Fibroblast of gingiva (primary cell): ENCODE data around the gene IMP3.

ENCODE experiments used
- DNase-seq: peaks from one replicate; pipeline ENCODE4 v3.0.0-alpha.2; 2011; ENCODE audit warnings: low read depth

IMP3 gene

DNA sequence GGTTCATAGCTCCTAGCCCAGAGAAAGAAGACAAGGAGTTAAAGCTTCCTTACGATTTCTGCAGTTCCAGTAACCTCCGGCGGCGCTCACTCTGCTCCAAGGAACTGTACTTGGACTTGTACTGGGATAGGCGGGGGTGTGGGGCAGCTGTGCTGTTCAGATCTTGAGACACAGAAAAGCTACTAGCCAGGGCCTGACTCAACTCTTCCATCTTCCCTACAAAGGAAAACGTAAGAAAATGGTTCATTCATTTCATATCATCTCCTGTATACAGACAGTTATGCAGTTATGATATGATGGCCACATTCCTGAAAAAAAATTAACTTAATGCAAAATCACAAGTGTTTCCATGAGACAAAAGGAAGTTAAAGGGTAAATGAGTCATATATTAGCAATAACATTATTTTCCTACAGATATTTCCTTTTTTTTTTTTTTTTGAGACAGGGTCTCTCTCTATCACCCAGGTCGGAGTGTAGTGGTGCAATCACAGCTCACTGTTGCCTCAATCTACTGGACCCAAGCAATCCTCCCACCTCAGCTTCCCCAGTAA is 19.1 kb downstream of the IMP3 start:
- peak; percentile 96 for DNase-seq

DNA sequence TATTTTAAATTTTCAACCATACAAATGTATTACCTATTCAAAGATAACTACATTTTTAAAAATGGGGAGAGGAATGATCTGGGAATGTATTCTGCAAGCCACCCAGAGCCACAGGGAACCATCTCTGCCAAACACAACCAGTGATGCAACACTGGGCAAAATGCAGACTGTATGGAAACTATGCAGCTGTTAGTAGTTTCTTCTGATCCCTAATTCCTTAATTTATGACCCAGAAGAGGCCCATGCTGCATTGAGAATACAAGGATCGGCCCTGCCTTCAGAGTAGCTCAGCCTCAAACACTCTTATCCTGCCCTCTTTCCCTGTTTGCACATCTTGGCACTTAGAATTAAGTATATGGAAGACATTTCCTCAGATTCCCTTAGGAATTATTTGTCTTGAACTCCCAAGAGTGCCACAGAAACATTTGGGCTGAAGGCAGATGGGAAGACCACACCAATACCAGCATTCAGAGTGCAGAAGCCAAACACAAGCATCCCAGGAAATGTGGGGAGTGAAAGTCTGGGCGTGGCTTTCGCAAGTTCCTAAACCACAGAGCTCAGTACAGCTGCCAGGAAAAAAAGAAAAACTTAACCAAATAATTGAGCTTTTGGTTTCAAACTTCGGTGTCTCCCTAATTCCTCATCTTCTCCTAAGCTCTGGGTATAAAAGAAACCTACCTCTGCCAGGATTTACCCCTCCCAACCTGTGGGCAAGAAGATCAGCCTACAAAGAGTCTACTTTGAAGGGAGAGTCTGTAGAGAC is 19.8 kb downstream of the IMP3 start:
- peak; percentile 91 for DNase-seq

DNA sequence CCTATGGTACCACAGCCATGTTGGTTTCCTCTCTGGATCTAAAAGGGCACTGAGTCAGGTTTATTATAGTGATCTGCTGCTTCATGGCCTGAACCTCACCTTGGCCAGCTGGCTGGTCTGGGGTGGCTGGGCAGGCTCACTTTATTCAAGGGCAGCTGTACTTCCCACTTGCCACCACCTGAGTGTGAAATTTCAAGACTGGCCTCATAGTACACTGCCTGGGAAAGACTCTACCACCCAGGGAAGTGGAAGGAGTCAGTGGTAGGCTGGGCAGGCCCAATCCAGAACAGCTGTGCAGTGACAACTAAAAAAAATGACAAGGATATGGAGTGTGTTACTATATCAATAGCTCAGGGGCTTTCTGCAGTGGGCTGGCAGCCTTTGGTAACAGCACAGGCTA is 23.3 kb downstream of the IMP3 start:
- DNase-seq = no peak

DNA sequence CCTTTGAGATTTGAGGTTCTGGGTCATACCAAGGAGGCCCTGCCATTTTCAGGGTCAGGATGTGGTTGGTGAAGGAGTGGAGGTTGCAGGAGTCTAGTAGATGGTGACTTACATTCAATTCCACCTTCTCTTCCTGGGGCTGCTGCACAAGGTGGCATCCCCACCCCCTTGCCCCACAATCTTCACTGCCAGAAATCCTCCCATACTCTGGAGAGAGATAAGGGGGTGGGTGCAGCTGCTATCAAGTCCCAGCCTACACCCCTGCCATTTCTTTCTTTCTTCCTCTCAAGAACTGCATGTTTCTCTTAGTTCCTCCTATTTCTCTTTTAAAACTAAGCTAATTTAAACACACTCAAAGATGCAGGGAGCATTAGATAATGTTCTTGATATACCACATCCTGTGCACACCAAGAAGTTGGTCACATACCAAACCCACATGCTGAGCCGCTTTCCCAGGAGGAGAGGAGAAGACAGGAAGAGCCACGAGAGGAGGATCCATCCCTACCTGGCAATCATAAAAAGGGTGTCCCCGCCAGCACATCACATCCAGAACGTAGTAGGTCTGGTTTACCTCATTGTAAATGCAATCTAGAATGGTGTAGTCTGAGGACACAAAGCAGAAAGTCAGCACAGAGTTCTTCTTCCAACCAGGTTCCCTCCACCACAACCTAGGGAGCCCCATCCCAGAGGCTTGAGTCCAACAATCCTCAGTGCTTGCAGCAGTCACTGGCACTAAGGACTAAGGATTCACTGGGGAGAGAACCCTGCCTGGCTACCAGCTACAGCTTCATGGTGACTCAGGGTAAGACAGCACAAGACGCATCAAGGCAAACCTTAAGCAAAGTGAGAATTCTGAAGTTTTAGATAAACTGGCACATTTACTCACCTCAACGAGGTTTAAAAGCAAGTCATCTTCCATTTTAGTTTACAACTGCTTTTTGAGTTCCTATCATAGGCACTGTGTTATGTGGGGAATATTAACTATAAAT is 33.0 kb downstream of the IMP3 start:
- DNase-seq = no peak

DNA sequence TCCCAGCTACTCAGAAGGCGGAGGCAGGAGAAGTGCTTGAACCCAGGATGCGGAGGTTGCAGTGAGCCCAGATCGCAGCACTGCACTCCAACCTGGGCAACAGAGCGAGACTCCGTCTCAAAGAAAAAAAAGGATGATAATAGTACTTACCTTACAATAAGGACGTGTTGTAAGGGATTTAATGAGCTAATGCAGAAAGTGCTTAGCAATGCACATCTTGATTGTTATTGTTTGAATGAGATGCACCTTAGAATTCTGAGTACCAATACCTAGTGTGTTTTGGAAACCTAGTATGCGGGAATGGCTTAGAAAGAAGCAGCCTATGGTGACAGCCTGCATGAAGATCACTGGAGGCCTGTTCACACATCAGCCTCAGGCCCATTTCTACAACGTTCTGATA is 34.0 kb downstream of the IMP3 start:
- no peak for DNase-seq

DNA sequence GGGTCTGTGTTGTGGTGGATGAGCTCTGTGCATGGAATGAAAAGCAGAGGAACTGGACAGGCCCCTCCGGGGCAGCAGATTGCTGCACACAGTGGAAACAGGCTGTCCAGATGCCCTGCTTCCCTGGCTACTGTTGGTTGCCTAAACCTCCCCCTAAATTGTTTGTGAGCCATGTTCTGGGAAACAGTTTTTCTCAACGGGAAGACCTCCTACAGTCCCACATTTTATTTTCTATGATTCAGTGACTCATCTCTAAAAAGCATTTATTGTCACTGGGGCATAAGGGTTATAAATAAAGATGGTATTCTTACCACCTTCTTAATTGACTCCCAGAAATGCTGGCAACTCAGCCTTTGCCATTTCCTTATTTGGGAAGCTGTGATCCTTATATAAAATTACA is 40.6 kb downstream of the IMP3 start:
- DNase-seq = peak; percentile 68

- DNase-seq = no peak
Measured at GRCh38 chr15:75598361-75598760, 41.7 kb downstream of the IMP3 start.

- DNase-seq = no peak
Measured at GRCh38 chr15:75597667-75598341, 42.2 kb downstream of the IMP3 start.

DNA sequence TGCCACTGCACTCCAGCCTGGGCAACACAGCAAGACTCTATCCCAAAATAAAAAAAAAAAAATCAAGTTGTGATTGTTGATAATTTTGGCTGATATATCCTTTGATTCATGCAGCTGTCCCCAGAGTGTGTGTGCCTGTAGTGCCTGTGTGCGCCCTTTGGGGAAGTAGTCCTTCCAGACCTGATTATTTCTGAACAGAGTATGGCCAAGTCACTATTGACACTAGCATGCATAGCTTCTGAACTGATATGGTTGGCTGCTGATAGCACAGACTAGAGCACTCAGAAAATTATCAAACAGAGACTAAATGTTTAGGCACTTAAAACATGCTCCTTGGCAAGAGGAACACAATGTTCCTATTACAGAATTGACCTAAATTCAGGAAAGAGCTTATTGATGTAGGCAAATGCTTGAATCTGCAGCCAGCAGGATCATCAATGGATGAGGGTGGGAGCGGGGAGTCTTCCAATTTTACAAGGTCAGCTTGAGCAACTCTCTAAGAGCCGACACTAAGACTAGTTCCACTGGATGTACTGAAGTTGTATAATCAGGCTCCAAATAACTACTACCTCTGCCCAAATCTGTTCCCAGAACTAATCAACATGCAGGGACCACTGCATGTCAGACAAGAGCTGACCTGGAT is 43.2 kb downstream of the IMP3 start:
- DNase-seq = no peak

DNA sequence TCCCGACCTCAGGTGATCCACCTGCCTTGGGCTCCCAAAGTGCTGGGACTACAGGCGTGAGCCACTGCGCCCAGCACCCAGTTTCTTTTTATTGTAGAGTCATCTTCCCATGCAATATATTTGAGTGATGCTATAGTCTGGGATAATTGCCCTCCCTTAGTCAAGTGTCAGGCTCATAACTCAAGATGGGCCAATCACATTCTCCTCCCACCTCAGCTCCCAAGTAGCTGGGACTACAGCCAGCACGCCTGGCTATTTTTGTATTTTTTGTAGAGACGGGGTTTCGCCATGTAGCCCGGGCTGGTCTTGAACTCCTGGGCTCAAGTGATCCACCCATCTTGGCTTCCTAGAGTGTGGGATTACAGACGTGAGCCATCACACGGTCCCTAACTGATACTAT is 45.7 kb downstream of the IMP3 start:
- DNase-seq = no peak

DNA sequence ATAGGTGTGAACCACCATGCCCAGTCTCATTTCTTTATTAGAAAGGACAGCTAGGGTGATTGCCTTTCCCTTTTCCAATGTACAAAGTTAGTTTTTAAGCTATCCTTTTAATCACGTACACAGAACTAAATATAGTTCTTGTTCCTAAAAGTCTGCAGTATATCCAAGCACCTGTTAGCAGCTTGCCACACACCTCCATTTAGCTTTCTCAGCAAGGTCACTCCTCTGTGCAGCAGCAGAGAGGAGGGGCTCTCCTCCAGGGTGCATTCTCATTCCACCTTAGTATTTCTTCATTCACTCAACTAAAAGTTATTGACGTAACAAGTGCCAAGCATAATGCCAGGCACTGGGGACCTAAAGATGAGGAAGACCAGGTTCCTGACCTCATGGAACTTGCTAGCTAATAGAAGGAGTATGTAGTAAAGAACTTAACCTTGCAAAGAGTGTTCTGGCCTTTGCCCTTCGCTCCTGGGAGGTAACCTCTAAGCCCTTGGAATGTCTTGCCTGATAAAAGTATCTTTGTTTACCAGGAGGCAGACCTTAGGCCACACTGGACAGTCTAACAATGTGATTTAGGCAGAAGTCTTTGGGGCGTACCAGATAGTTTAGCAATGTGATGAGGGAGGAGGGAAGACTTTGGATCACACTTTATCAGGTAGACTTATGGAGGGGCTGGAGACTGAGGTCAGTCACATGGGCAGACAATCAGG is 48.2 kb downstream of the IMP3 start:
- no peak for DNase-seq

DNA sequence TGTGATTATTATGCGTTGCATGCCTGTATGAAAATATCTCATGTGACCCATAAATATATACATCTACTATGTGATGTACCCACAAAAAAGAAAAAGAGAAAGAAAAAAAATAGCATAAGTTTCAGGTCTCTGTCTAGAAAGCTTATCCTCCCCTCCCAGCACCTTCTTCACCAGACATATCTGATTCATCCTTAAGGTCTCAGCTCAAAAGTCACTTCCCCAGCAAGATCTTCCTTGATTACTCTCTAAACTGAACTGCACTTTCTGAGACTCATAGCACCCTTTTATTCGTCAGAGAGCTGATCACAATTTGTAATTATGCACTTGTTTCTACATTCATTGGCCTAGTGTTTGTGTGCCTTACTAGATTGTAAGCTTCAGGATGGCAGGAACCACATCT is 49.8 kb downstream of the IMP3 start:
- no peak for DNase-seq
